Left ventricle myocardium inferior (tissue), 1 donor: ENCODE data around the gene PCBP3. TPM values are rescaled to one million over a fixed set of nuclear protein-coding genes. Genes with fewer than 3 reads are reported as not detected.
"Not testable (repeated sequence)": the region's sequence is repeated elsewhere in the genome, so short reads cannot be mapped to it uniquely, and the experiment has no call there.

Experiments used
- DNase-seq: peaks from one replicate; pipeline ENCODE4 v3.0.0-alpha.2; 2020
- H3K27ac ChIP-seq: fragments of 200-600 bp; replicated peaks from 2 replicates; pipeline ENCODE4 v1.8.0; 2021
- H3K27me3 ChIP-seq: fragments of 200-600 bp; 2 replicates; pipeline ENCODE4 v1.8.0; 2021; ENCODE audit warnings: low read depth
- H3K36me3 ChIP-seq: fragments of 200-600 bp; 2 replicates; pipeline ENCODE4 v1.8.0; 2021
- H3K4me1 ChIP-seq: fragments of 200-600 bp; 2 replicates; pipeline ENCODE4 v1.8.0; 2021
- H3K4me3 ChIP-seq: fragments of 200-600 bp; 2 replicates; pipeline ENCODE4 v1.8.0; 2021; ENCODE audit warnings: mild to moderate bottlenecking, moderate library complexity
- H3K9me3 ChIP-seq: fragments of 200-600 bp; replicated peaks from 2 replicates; pipeline ENCODE4 v1.8.0; 2021
- CTCF ChIP-seq: fragments of 200-600 bp; IDR thresholded peaks from 2 replicates; pipeline ENCODE4 v1.8.0; 2021; ENCODE audit warnings: antibody characterized with exemption, mild to moderate bottlenecking, borderline replicate concordance
- intact Hi-C: fragments of 100-400 bp; cut with micrococcal nuclease; formaldehyde crosslinking; loops from one replicate; pipeline ENCODE4 v1.11.0; 2022
- total RNA-seq: library from RNA; stranded (reverse); fragmentation: NEBNext Ultra II Directional; extraction: Animal tissue kit (Norgen Biotek cat#: 25700); gene quantifications from one replicate; pipeline ENCODE4 v1.2.1, GENCODE V29; 2021
- donor health status: DM: no; HTN: yes; CAD: no; lungs with severe emphysema.

The PCBP3 gene
- total RNA-seq, 1 donor from 2014 or later: 2.9 TPM

DNA sequence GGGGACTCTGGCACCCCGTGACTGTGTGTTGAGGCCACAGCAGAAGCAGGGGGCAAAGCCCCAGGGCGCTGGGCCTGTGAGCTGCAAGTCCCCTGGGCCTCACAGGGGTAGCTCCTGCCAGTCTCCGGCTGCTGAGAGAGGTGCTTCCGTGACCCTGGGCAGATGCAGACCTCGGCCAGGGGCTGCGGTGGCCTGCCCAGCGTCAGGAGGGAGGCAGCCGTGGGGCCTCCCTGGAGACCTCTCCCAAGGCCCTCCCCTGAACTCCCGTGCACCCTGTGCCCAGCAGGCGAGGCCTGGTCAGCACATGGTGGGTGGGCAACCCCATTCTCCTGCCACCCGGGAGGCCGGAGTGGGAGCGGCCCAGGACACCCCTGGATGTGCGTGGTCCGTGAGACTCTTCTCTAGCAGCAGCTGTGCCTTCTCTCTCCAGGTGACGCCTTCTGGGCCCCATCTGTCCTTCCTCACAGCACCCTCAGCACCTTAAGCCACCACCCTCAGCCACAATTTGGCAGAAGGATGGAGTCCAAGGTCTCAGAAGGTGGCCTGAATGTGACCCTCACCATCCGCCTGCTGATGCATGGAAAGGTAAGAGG is 252.3 kb downstream of the PCBP3 start:
- Histone ChIP-seq H3K4me3 (no peak overlapping the region), H3K9me3 (no peaks in the 10 kb centered on the region), H3K36me3 (no peaks in the 10 kb centered on the region), H3K4me1 (peaks cover 23% of the 10 kb centered on the region), H3K27ac (no peak overlapping the region), H3K27me3 (peaks cover 24% of the 10 kb centered on the region)
- no peak for TF ChIP-seq CTCF
- DNase-seq: no peak
- intact Hi-C loops: no loop called here

DNA sequence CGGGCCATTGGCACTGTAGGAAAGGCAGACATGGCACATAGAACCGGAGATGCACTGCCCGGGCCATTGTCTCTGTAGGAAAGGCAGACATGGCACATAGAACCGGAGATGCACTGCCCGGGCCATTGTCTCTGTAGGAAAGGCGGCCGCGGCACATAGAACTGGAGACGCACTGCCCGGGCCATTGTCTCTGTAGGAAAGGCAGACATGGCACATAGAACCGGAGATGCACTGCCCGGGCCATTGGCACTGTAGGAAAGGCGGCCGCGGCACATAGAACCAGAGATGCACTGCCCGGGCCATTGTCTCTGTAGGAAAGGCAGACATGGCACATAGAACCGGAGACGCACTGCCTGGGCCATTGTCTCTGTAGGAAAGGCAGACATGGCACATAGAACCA is 252.9 kb downstream of the PCBP3 start:
- intact Hi-C loops, DNase-seq, H3K9me3 ChIP-seq, H3K4me3 ChIP-seq, H3K36me3 ChIP-seq, H3K27ac ChIP-seq: not testable (repeated sequence)
- Histone ChIP-seq H3K4me1 (peaks cover 23% of the 10 kb centered on the region), H3K27me3 (peaks cover 24% of the 10 kb centered on the region)

GRCh38 chr21:45897191-45898027 is 253.9 kb downstream of the PCBP3 start:
- Histone ChIP-seq H3K4me3 (no peak overlapping the region), H3K4me1 (peaks cover 17% of the 10 kb centered on the region), H3K27me3 (peaks cover 23% of the 10 kb centered on the region), H3K36me3 (no peaks in the 10 kb centered on the region), H3K27ac (no peak overlapping the region), H3K9me3 (no peaks in the 10 kb centered on the region)
- no peak for TF ChIP-seq CTCF
- intact Hi-C loops: no loop called here
- DNase-seq: peak; percentile 5

DNA sequence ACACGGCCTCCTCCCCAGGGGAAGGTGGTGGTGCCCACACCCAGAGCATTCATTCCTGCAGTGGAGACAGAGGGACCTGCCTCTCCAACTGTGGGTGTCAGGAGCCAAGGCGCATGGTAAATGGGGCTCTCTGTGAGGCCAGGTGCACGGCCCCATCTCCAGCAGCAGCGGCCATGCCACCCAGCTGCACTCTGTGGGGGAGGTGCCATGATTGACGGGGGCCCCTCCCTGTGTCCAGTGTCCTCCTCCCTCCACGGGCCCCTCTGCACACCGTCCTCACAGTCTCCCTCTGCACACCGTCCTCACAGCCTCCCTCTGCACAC is 254.5 kb downstream of the PCBP3 start:
- peak; percentile 5 for DNase-seq
- intact Hi-C loops: no loop called here
- Histone ChIP-seq H3K36me3 (no peaks in the 10 kb centered on the region), H3K9me3 (no peaks in the 10 kb centered on the region), H3K4me1 (peaks cover 15% of the 10 kb centered on the region), H3K27me3 (peaks cover 20% of the 10 kb centered on the region), H3K27ac (no peak overlapping the region), H3K4me3 (no peak overlapping the region)
- no peak for TF ChIP-seq CTCF

DNA sequence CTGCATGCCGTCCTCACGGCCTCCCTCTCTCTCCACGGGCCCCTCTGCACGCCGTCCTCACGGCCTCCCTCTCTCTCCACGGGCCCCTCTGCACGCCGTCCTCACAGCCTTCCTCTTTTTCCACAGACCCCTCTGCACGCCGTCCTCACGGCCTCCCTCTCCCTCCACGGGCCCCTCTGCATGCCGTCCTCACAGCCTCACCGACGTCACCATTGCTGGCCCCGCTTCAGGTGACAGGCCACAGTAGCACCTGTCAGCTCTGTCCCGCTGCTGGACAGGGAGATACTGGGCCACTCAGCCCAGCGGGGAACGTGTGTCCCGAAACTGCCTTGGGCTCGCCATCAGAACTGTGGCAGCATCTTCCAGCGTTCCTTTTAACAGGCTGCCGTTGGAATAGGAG is 255.3 kb downstream of the PCBP3 start:
- peaks cover 10% of the 10 kb centered on the region for H3K4me1 ChIP-seq
- peaks cover 20% of the 10 kb centered on the region for H3K27me3 ChIP-seq
- no peak for TF ChIP-seq CTCF
- no peak for DNase-seq
- H3K9me3 ChIP-seq: no peaks in the 10 kb centered on the region
- no peak overlapping the region for H3K27ac ChIP-seq
- intact Hi-C loops: no loop called here
- no peaks in the 10 kb centered on the region for H3K36me3 ChIP-seq
- H3K4me3 ChIP-seq: no peak overlapping the region
